ENCODE measurements around the gene YTHDF1.
"Not testable (repeated sequence)": the region's sequence is repeated elsewhere in the genome, so short reads cannot be mapped to it uniquely, and the experiment has no call there.

The YTHDF1 gene

DNA sequence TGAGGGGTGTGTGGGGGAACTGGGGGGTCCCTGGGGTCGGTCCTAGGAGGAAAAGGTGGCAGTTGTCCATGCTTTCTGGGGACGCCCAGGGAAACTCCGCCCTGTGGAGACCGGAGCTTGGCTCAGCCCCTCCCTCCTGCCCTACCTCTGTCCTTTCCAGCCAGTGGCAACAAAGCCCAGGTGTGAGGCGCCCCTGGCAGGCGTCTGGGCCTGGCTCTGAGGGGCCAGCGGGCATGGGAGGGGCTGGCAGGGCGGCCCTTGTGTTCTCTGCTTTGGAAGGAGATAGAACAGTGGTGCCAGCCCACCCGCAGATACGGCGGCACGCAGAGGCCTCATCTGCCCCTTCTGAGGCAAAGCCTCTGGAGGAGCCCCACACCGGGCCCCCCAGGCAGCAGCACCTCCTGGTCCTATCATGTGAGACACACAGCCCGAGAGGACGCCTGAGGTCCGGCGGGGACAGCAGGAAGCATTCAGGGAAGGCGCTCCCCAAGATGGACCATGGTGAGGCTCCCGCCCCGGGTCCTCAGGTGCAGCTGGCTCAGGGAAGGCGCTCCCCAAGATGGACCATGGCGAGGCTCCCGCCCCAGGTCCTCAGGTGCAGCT lies 47.9 kb downstream of the YTHDF1 start:
- no peak for DNase-seq

- DNase-seq: no peak
Measured at GRCh38 chr20:63167026-63167917, 48.7 kb downstream of the YTHDF1 start.

- no peak for DNase-seq
Measured at GRCh38 chr20:63166193-63167020, 49.5 kb downstream of the YTHDF1 start.

DNA sequence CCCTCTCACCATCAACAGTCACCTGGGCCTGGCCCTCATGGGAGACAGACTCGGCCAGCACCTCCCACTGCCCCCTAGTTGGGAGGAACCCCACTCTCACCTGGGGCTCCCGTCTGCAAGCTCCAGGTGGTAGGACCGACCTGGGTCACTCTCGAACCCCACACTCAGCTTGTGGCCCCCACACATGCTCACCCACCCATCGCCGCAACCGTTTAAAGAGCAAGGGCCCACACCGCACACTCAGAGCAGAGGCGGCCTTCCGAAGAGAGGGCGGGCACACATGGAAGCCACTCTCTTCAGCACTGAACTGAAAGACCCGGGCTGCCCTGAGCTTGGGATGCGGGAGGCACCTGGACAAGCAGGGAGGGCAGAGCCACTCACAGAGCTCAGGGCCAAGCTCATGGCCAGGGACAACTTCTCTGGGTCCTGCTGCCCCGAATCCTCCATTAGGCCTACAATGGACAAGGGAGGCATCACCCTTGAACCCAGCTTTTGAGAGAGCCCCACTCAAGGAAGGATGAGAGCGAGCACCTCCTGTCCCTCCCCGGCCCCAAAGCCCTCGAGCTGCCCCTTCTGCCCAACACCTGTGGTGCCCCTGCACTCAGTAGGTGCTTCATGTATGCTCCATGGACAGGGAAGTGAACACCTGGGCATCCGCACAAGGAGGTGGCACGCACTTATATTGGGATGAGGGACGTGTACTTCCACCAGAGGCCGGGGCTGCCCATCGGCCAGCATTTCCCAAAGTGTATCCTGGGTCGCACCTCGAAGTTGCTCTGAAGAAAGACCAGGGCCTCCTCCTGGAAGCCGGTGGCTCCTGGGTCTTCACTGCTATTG lies 50.4 kb downstream of the YTHDF1 start:
- DNase-seq: no peak

GRCh38 chr20:63164484-63165355 lies 51.2 kb downstream of the YTHDF1 start:
- DNase-seq: no peak

GRCh38 chr20:63163596-63164483 lies 52.1 kb downstream of the YTHDF1 start:
- DNase-seq: no peak

DNA sequence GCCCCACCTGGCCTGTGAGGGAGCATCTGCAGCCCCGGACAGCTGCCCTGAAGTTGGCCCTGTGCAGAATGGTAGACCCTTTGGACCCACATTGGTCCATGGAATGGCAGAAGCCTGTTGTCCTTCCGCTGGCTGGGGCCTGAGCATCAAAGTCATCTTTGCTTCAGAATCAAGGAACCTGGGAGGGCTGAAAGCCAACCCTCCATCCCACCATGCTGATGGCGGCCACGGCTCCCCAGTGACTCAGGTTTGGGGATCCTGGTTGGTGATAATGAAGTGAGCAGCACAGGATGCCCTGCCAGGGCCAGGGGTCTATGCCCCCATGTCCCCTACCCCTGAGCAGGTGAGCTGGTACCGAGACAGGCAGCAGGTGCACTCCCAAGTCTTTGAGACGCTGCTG lies 52.8 kb downstream of the YTHDF1 start:
- DNase-seq: no peak

DNA sequence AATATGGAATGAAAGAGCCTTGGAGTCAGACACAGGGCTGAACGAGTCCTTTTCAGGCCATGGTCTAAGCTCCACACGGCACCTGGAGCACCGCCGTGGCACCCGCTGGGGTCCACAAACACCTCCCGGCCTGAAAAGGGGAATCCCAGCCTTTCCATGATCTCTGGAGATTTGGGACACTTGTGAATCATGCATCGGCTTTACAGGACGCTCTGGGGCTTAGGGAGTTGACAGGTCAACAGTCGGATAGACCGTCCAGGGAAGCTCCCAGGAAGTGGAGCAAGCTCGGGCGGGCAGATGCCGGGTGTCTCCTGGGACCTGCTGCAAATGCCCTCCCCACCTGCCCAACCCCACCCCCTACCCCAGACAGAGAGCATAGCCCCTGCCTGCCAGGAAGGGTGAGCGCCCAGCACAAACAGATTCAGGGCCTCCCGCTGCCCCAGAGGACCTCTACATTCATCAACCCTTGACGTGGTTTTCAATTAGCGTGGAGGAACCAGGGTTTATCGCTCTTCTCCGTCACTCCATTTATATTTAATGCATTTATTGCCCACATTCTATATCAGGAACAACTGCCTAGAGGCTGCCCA lies 53.6 kb downstream of the YTHDF1 start:
- no peak for DNase-seq

DNA sequence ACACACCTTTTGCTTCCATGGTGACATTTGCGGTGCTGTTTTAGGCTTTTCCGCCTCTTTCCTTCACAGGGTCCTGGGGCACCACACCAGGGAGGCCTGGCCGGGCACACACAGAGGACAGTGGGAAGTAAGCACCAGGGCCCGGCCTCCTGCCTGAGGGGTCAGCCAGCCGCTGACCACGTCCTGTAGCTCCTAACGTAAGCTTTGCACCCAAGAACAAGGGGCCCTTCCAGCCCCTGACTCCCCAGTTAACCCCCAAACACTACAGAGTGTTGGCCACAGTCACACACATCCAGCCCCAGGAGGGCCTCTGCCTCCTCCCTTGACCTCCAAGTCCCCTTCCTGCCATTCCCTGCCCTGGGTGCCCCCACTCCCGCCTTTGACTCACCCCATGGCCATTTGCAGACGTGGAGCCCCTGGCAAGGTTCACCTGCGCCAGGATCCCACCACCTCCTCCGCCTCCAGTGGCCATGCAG lies 54.7 kb downstream of the YTHDF1 start:
- DNase-seq: no peak

DNA sequence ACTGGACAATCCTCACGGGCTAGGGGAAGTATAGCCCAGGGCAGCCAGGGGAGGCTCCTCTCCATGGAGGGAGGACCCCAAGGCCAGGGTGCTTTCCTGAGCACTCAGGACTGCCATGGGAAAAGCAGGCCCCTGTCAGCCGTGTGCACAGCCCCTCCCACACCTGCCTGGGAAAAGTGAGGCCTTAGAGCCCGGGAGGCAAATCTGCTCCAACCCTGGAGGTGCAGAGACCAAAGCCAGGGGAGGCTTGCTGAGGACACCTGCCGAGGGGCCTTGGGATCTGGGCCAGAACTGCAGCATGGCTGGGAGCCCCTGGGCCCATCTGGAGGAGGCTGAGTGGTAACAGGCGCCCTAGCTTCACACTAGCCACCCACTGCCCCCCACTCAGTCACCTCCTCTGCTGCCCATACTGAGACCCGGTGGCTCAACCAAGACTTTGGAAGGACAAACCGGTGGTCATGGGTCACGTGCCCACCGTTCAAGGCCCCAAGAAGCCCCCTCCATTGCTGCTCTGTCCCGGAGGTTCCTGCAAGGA lies 55.2 kb downstream of the YTHDF1 start:
- DNase-seq: no peak

DNA sequence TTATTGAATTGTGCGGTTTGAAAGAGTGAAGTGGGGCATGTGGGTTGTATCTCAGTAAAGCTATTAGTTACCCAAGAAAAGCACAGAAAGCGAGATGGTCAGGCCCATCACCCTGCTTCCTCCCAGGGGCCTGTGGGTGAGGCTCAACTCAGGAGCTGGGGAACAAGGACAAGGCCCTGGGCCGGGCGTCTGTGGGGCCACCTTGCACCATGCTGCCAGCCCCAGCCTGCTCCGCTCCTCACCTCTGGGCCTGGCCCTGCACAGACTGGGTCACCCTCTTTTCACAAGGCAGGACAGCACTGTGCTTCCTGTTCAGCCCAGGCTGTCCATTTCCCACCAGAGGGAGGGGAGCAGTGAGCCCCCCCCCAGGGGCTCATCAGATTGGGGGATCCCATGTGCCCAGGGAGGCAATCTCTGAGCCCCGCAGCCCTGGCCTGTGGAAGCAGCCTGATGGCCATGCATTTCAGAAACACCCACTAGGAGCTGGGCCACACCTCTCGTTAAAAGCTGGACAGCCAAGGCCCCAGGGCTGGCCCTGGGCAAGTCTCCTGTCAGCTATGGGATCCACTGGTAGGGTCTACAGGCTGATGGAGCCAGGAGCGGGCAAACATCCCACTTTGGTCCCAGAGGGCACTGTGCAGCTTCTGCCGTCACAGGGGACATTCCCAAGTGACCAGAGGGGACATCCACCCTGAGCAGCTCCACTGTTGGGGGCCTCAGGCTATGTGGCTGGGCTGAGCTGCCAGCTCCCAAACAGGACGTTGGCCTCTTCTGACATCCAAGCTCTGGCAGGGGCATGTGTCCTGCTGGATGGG lies 55.9 kb downstream of the YTHDF1 start:
- no peak for DNase-seq

DNA sequence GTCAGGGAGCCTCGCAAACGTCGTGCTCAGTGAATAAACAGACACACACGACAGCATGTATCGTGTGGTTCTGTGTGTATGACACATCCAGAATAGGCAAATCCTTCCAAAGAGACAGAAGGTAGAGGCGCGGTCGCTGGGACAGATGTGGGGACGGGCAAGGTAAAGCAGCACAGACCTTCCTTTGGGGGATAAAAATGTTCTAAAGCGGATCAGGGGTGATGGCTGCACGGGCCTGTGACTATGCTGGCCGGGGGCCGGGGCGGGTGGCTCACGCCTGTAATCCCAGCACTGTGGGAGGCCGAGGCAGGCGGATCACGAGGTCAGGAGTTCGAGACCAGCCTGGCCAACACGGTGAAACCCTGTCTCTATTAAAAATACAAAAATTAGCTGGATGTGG lies 56.7 kb downstream of the YTHDF1 start:
- not testable (repeated sequence) for DNase-seq

DNA sequence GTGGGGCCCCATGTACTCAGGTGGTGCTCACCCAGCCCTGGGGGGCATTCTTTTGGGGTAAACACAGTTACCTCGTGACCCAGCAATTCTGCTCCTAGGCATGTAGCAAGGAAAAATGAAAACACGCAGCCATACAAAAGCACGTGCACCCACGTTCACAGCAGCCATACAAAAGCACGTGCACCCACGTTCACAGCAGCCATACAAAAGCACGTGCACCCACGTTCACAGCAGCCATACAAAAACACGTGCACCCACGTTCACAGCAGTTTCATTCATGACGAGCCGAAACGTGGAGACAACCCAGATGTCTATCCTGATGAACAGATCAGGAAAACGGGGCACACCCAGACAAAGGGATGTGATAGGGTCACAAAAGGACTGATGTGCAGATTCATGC lies 57.1 kb downstream of the YTHDF1 start:
- no peak for DNase-seq

DNA sequence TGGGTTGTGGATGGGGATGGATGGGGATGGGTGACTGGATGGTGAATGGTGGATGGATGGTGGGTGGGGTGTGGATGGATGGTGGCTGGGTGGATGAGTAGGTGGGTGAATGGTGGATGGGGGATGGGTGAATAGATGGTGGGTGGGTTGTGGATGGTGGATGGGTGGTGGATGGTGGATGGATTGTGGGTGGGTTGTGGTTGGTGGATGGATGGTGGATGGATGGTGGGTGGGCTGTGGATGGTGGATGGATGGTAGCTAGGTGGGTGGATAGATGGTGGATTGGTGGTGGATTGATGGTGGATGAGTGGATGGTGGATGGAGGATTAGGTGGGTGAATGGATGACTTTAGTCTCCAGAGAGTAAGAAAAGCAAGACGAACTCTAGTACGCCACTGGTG lies 57.6 kb downstream of the YTHDF1 start:
- DNase-seq: no peak

- DNase-seq: not testable (repeated sequence)
Measured at GRCh38 chr20:63157431-63157830, 58.5 kb downstream of the YTHDF1 start.

DNA sequence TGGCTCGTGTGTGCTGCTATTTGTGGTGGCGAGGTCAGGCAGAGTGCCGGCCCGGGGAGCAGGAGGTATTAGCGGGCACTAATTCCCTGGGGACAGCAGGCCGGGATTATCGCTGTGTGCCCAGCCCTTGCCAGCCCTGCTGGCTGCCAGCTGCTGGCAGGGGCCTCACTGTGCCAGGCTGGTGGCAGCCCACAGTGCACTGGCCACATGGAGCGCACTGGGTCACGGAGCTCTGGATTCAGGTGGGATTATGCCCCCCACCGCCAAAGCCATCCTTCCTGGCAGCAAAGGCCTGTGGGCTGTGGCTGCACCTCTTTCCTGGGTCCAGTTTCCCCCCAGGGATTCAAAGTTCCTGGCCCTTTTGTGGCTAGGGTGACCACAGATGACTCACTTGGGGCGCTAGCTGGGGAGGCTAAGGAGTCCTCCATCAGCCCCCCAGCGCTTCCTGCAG lies 59.7 kb downstream of the YTHDF1 start:
- no peak for DNase-seq

DNA sequence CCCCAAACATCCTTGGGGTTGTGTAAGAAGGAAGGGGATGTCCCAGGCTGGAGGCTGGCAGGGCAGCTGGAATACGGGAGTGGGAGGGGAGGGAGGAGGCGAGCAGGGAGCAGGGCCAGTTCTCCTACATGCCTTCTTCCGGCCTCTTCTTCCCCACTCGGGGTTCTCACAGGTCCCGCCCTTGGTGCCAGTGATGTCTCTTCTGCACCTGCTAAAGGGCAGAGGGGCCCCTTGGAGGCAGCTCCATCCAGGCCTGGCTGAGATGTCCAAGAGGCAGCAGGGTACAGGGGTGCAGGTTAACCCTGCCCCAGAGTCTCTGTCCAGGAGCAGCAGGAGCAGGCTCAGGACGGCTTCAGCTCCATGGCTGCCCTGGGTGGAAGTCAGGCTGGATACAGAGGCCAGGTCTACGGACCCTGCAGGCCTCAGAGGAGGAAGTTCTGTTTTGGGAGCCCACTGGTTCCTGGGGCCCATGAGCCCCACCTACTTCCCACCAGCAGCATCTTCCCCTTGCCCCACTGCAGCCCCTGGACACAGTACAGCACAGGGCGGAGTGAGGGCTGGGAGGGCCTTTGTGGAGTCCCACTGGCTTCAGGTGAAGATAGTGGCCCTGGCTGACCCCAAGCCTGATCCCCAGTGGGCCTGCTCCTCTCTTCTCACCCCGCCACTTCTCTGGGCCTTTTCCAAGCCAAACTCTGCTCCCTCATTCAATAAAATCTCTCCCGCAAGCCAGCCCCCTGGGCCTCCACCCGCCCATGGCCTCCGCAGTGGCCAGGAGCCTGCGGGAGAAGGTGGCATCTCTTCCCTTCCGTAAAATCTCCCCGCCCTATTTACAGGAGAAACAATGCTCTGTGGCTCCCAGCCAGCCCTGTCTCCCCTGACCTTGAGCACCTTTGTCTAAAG lies 60.4 kb downstream of the YTHDF1 start:
- DNase-seq: no peak

- no peak for DNase-seq
Measured at GRCh38 chr20:63154395-63154794, 61.5 kb downstream of the YTHDF1 start.
